ENCODE results near the gene CCDC136.

CCDC136 gene

GRCh38 chr7:128865996-128866877 lies 74.5 kb downstream of the CCDC136 start:
- no peak for DNase-seq

- DNase-seq, result no peak
Observed at GRCh38 chr7:128867241-128867640, 75.5 kb downstream of the CCDC136 start.

- DNase-seq, result no peak
Observed at GRCh38 chr7:128867842-128868623, 76.3 kb downstream of the CCDC136 start.

- no peak for DNase-seq
Observed at GRCh38 chr7:128868624-128869137, 76.9 kb downstream of the CCDC136 start.

- peak; percentile 48 for DNase-seq
Observed at GRCh38 chr7:128869138-128869943, 77.6 kb downstream of the CCDC136 start.

- no peak for DNase-seq
Observed at GRCh38 chr7:128869944-128870285, 78.1 kb downstream of the CCDC136 start.

GRCh38 chr7:128871050-128871449 lies 79.3 kb downstream of the CCDC136 start:
- DNase-seq, result no peak
